Hematopoietic multipotent progenitor cell treated with erythropoietin and hydrocortisone succinate and interleukin-3 and kit ligand, for 17 days (in vitro differentiated cells): Measurements from ENCODE around the gene GYS2.
"Not testable (repeated sequence)": the region's sequence is repeated elsewhere in the genome, so short reads cannot be mapped to it uniquely, and the experiment has no call there.

Source experiments
- DNase-seq: peaks from one replicate; pipeline ENCODE4 v3.0.0-alpha.2; 2015; ENCODE audit warnings: low spot score

Gene GYS2

DNA sequence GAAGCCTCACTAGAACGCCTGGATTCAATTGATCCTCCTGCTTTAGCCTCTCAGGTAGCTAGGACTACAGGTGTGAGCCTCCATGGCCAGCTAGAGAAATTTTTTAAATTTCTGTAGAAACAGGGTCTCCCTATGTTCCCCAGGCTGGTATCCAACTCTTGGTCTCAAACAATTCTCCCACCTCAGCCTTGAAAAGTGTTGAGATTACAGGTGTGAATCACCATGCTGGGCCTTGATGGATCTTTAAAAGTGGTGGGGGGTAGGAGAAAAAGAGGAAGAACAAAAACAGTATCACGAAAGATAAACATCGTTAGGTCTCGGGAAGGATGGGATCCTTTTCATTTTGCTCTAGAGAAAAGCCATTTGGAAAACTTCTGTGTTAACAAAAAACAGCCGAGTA, 4.5 kb downstream of the GYS2 start:
- no peak for DNase-seq

DNA sequence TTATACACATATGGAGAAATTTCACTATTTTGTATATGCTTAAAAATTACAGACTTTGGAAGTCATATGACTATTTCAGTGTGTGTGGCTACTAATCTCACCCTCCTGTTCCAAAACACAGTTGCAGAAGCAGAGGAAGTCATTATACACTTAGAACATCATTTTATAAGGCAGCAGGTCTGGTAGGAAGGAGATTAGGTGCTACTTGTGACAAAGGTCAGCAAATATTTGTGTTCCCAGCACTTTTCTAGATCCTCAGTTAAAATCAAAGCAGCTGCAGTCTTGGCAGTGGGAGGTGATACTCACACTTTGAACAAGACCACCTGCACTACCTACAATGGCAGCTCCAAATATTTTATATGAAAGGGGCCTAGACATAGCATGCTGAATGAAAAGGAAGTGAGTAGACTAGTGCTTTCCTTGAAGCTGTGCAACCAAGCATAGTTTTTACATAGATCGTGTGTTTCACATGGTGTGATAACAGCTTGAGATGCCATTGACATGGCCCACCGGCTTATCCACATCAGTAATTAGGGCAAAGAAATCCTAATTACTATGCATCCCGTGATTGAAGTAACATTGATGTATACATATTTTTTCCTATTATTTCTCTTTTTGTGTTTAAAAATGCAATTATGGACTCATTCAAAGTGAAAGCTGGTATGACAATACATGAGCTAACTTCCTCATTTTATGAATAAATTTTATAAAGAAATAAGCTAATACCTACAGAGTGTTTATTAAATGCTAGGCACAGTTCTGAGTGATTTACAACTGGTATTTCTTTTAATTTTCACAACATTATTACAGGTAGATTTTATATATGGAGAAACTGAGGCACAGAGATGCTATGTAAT, 5.3 kb downstream of the GYS2 start:
- no peak for DNase-seq

DNA sequence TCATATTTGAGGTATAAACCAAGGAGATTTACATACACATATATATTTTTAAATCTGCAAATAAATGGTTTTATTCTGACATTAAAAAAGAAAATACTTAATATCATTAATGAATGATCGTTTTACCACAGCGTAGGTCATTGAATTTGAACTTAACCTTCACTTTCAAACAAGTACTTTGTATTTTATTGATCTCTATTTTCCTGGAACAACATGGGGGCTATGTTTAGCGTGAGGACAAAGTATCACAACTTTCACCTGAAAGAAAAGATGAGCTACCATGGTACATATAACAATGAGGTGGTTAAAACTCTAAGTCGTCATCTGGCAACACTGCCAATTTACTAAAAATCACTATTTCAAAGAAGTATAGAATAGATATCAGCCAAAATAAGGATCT, 6.0 kb downstream of the GYS2 start:
- no peak for DNase-seq

DNA sequence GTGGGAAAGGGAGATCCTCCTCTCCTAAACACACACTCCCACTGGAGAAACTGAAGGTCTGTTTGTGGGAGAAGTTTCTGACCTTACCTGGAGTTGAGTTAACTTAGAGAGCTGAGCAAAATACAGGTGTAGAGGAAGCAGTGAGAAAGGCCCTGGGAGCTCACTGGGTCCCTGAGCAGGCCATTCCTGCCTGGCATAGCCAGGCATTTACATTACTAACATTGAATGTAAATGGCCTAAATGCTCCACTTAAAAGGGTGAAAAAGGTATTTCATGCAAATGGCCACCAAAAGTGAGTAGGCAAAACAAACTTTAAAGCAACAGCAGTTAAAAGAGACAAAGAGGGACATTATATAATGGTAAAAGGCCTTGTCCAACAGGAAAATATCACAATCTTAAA, 9.3 kb downstream of the GYS2 start:
- not testable (repeated sequence) for DNase-seq

DNA sequence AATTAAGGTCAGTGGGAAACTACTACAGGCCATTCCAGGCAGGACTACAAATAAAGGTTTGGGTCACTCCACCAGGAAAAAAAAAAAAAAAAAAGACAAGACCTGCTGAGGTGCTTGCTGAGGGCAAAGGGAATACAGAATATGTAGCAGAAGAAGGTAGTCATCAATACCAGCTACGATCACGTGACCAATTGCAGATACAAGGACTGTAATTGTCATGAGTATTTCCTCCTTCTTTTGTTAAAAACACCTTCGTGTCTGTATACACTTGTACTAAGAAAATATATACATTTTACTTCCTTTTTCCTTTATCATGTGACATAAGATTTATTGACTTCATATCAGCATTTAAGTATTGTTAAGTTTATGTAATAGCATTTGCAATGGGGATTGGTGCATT, 19.2 kb downstream of the GYS2 start:
- DNase-seq = no peak

DNA sequence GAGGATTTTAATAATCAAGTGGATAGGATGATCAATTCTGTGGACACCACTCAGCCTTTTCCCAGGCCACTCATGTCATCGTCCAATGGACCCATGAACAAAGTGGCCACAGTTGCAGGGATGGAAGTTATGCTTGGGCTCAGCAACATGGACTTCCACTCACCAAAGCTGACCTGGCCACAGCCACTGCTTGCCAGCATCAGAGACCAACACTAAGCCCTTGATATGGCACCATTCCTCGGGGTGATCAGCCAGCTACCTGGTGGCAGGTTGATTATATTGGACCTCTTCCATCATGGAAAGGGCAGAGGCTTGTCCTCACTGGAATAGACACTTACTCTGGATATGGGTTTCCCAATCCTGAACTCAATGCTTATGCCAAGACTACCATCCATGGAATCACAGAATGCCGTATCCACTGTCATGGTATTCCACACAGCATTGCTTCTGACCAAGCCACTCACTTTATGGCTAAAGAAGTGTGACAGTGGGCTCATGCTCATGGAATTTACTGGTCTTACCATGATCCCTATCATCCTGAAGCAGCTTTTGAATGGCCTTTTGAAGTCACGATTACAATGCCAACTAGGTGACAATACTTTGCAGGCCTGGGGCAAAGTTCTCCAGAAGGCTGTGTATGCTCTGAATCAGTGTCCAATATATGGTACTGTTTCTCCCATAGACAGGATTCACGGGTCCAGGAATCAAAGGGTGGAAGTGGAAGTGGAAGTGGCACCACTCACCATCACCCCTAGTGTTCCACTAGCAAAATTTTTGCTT, 20.1 kb downstream of the GYS2 start:
- not testable (repeated sequence) for DNase-seq

DNA sequence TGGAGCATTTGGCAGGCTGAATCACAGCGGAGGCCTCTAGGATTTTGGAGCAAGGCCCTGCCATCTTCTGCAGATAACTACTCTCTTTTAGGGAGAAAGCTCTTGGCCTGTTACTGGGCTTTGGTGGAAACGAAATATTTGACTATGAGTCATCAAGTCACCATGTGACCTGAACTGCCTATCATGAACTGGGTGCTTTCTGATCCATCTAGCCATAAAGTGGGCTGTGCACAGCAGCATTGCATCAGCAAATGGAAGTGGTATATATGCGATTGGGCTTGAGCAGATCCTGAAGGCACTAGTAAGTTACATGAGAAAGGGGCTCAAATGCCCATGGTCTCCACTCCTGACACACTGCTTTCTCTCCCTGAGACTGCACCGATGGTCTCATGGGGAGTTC, 21.1 kb downstream of the GYS2 start:
- no peak for DNase-seq

DNA sequence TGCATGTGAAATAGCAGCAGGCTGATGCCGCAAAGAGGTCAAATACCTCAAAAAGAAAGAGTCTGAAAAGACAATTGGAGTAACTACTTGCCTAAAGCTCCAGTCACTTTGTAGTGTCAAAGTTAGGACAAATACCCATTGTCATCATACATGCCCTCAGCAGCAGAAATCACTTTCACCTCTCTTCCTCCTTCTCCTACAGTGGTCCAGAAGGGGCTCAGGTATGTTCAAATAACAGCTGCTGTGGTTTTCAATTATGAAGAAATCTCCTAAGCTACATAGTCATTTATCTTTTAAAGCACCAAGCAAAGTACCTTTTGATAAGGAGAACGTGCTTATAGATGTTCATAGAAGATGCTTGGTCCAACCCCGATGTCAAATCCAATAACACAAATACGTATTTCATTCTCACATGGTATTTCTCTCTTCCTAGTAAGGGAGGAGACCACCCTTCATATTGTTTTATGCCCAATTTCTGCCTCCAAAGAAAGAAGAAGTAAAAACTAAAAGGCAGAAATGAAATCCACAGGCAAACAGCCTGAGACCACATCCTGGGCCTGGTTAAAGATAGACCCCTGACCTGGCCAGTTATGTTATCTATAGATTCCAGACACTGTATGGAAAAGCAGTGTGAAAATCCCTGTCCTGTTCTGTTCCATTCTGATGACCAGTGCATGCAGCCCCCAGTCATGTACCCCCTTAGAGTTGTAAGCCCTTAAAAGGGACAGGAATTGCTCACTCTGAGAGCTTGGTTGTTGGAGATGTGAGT, 23.7 kb downstream of the GYS2 start:
- no peak for DNase-seq

DNA sequence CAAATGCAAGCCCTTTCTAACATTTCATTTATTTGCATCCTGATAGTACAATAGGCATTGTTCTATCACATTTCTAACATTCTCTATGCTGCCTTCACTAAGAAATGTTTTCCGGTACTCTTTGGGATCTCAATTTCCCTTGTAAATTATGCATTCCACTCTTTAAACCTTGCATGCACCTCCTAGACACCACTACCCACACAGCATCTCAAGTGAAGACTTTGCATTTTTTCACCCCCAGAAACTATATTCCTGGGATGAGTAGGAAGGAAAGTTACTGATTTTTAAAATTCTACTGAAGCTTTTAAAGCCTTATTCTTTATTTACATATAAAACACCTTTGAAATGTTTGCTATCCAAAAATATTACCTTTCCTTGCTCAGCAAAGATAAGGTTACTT, 27.1 kb downstream of the GYS2 start:
- DNase-seq = no peak

DNA sequence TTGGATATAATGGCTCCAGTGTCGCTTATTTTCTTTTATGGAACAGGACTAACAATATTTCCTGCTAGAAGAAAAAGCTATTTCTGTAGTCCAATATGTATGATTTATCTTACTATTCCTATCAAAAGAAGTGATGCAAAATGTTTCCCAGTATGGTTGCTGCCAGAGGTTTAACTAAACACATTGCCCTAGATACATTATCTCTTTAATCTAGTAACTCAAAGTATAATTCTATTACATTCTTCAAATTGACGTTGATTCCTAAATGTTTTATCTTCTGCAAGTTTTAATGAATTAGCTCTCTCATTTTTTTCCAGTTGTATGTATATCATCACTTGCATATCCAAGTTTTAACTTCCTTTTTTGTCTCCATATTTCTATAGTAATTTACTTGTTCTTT, 28.2 kb downstream of the GYS2 start:
- DNase-seq = no peak

DNA sequence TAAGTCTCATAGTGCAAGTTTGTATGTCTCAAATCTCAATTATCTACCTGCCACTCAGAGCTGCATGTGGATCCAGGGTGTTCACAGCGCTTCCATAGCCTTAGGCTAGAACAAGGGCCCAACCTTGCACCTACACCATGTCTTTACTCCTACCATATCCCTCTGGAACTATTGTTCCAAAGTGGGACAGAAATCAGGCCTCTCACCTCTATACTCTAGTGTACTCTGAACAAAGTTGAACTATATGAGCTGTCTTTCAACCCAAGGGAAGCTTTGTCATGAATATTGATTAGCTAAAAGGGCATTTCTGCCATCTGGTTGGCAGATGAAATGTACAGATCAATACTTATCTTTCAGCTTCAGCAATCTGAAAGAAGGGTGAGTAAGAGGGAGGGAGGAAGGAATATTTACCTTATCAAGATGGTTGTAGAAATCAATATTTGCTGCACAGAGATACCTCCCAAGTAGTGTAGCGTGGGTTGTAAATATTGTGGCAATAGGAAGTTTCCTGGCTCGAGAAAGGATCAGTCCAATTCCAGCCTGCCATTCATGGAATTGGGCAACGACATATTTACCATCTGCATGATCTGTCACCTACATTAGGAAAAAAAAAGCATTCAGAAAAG, 30.8 kb downstream of the GYS2 start:
- no peak for DNase-seq

DNA sequence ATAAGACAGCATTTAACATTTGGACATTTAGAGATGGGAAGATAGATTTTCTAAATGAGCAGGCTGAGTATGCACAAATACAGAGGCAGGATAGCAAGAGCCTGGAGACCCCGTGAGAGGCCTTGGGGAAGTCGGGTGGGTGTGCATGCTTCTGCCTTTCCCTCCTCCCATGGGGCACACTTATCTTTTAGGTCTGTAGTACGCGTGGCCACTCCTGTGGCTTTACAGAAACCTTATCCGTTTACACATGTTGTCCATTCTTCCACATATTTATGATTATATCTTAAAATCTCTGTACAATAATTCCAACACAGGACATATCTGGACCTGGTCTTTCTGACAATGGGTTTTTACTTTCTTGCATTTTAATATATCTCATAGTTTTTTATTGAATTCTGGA, 33.6 kb downstream of the GYS2 start:
- no peak for DNase-seq

DNA sequence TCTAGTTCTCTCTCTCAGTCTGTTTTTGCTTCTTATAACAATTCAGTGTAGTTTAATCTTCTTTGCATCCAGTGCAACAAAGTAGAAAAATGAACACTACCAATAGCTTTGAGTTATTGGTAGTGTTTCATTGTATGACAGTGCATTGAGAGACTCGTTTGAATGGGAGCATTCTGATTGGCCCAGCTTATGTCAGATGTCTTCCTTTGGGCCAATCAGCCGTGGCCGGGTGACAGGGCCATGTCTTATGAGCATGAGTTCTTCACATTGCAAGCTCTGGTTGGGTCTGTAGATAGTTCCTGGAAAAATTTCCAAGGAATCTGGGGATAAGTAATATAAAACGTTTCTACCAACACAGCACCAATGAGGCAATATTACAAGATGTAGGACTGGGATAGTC, 36.5 kb downstream of the GYS2 start:
- DNase-seq = no peak

DNA sequence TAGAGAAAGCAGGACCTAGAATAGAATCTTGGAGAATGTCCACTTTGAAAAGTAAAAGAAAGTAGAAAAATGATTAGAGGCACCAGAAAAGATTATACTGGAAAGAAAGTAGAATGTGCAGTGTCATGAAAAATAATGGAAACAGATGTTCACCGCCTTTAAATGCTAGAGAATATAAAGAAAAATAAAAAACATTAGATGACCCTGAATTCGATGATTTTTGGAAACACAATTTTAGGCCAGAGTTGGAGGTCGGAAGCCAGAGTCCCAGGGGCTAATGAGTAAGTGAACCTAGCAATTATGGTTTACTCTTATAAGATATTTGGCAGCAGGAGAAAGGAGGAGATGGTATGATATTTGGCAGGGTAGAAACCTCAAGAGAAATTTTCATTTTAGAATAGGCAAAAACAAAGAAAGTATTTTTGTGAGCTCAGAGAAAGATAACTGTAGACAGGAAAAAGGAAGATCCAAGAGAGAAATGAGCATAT, 37.7 kb downstream of the GYS2 start:
- DNase-seq = no peak

DNA sequence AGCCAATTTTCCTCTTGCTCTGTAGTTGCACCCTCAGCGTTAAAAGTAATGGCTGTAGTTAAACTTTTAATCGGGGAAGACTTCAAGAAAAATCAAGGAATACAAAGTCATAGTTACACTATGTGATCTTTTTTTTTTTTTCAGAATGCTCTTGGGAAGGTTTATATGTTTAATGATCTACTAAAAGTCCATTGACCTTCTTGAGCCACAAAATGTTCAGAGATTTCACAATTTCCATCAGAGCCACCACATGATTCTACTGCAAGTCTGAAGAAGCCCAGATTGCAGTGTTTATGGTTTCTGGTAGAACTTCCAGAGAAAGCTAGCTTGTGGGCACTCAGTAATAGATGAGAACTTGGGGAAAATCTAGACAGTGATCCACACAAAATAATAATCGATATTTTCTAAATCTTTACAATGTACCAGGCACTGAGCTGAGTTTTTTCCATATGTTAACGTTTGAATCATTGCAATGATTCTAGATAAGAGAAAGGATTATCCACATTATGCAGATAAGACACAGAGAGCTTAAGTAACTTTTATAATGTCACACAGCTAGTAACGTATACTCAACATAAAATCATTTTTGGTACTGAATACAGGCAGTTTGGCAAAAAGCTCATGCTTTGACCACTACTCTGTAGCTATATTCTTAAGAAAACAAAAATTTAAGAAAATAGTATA, 38.3 kb downstream of the GYS2 start:
- DNase-seq = no peak

DNA sequence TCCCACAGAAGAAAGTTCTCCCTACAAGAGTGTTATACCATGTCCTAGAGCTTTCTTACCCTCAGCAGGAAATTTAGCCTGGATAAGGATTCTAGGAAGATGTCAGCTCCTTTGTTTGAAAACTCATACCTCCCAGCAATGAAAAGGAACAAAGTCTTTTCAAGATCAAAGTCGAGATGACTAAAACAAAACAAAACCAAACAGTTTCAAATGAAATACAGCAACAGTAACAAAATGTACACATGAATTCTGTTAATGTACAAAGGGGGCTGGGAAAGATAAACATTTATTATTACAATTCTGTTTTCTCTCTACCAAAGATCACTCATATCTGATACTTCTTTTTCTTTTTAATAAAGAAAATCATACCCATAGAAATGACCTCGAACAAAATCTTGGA, 41.8 kb downstream of the GYS2 start:
- no peak for DNase-seq

DNA sequence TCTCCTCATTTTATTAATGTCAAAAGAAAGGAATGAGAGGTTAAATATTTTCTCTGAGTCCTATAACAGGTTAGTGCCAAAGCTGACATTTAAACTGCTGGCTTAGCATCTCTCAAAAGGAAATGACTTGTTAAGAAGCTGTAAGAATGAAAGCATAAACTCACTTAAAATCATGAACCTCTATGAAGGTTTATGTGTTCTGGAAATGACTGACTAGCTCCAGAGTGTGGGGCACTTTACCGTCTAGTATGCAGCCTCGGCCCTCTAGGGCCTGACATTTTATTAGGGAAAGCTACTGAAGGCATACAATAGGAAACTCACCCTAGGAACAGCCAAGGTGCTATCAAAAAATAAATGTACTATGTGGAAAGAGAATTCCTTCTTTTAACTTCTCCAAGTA, 43.5 kb downstream of the GYS2 start:
- DNase-seq = no peak

DNA sequence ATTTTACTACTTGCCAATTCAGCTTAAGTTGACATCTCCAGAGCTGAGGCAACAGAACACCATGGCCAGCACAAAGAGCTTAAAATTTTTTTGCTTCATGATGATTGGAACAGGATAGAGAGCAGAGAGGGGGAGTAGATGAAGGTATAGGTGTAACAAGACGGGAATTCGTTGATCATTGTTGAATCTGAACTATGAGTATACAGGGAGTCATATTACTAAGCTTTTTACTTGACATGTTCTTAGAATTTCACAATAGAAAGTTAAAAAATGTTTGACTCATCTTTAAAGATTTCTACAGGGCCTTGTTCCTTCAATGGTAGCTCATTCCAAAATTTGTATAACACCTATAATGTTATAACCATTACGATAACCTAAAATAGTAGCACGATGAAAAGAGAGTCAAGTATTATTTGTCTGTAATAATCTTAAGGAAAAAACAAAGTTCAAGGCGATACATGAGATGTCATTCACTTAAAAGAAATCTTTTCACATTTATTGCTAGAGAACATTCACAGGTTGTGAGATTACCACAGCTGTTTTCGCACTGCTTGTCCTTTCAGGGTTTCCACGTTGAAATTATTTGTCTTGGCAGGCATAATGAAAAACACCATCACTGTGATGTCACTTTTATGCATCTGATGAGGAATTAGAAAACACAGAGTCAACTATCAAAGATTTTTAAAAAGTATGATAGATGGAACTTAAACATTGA, 44.6 kb downstream of the GYS2 start:
- DNase-seq = no peak

DNA sequence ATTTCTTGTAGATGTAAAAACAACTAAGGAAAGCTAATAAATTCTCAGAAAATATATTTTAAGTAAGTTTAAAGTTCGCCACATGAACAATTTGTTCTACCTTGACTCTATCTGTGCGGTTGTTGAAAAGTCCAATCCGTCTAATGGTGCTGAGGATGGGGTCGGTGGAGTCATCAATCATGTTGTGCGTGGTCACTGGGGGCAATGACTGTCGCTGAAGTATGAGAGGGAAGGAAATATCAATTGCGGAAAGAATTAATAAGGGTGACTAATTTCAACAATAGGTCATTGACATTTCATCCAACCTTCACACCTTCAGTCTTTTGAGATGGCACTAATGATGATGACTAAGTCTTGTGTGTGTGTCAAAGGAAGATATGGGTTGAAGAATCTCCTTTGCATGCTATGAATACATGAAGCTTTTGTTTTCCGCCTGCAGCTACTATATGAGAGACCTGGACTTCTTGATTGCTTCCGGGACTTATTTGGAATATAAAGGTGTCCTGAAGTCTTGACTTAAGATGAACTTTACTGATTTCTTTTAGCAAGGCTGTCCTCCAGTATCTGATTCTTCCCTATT, 46.5 kb downstream of the GYS2 start:
- no peak for DNase-seq

DNA sequence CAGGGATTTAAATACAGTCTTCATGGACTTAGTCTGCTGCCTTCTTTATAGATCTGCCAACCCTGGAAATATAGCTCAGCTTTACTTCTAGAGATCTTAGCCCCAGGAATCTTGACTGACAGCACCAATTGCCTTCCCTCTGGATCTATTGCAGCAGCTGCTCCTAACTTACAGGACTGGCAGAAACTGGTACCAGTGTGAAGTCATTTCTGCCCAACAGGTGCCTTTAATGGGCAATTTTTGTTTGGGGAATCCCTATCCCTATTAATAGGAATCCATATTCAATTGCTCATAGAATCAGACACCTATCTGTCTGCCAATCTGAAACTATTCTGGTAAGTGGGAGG, 51.3 kb downstream of the GYS2 start:
- no peak for DNase-seq
